Tibial nerve (tissue), 3 donors: ENCODE data around the gene SLC2A5.

Source experiments
- POLR2A ChIP-seq, 2 donors: fragments of 450-650 bp; IDR thresholded peaks; one replicate each; pipeline ENCODE4 v1.6.1; 2017; ENCODE audit warnings: antibody characterized with exemption in 2 of 2, mild to moderate bottlenecking in 2 of 2, moderate library complexity in 2 of 2
- TF ChIP-seq, protein P1 (sequence below), 5 experiments: fragments of 200-600 bp in 3 of 5; fragments of 450-650 bp in 2 of 5; sonication (generic) in 3 of 5; IDR thresholded peaks; one replicate each; pipeline ENCODE4 v1.5.1; 2016 to 2019; ENCODE audit warnings: antibody characterized with exemption in 5 of 5, mild to moderate bottlenecking in 3 of 5, moderate library complexity in 2 of 5

GRCh38 chr1:8985915-8986813, 83.3 kb downstream of the SLC2A5 start:
- no peak for TF ChIP-seq POLR2A (IDR thresholded peaks at IDR 0.05)
- TF ChIP-seq, protein P1, sequence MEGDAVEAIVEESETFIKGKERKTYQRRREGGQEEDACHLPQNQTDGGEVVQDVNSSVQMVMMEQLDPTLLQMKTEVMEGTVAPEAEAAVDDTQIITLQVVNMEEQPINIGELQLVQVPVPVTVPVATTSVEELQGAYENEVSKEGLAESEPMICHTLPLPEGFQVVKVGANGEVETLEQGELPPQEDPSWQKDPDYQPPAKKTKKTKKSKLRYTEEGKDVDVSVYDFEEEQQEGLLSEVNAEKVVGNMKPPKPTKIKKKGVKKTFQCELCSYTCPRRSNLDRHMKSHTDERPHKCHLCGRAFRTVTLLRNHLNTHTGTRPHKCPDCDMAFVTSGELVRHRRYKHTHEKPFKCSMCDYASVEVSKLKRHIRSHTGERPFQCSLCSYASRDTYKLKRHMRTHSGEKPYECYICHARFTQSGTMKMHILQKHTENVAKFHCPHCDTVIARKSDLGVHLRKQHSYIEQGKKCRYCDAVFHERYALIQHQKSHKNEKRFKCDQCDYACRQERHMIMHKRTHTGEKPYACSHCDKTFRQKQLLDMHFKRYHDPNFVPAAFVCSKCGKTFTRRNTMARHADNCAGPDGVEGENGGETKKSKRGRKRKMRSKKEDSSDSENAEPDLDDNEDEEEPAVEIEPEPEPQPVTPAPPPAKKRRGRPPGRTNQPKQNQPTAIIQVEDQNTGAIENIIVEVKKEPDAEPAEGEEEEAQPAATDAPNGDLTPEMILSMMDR (IDR thresholded peaks at IDR 0.05): no peak
